ENCODE measurements around the gene C16orf74. TPM values are rescaled to one million over a fixed set of nuclear protein-coding genes. Genes with fewer than 3 reads are reported as not detected.

The C16orf74 gene
- total RNA-seq, 1 donor from 2014 or later: 12.2 TPM

DNA sequence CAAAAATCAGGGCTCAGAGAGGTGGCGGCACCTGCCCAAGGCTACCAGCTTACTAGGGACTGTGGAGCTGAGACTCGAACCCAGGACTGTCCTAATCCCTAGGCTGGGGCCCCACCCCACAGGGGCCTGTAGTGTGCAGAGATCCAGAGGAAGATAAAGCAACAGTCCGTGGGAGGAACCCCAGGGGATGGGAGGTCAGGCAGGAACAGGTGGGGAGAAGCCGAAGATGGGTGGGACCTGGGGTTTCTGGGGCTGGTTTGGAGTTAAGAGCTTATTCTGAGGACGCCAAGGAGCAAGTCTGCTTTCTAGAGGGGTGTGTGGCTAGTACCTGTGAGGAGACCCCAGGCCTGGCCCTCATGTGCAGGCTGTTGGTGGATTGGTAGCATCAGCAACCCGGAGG, 14.9 kb downstream of the C16orf74 start:
- TF ChIP-seq, protein P1, sequence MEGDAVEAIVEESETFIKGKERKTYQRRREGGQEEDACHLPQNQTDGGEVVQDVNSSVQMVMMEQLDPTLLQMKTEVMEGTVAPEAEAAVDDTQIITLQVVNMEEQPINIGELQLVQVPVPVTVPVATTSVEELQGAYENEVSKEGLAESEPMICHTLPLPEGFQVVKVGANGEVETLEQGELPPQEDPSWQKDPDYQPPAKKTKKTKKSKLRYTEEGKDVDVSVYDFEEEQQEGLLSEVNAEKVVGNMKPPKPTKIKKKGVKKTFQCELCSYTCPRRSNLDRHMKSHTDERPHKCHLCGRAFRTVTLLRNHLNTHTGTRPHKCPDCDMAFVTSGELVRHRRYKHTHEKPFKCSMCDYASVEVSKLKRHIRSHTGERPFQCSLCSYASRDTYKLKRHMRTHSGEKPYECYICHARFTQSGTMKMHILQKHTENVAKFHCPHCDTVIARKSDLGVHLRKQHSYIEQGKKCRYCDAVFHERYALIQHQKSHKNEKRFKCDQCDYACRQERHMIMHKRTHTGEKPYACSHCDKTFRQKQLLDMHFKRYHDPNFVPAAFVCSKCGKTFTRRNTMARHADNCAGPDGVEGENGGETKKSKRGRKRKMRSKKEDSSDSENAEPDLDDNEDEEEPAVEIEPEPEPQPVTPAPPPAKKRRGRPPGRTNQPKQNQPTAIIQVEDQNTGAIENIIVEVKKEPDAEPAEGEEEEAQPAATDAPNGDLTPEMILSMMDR (conservative IDR thresholded peaks at IDR 0.05; ENCODE audit: low read depth, low read length): no peak
- H3K4me3 ChIP-seq (ENCODE audit: low read depth, low read length): no peak overlapping the region
- DNase-seq (ENCODE audit: low read depth): no peak

DNA sequence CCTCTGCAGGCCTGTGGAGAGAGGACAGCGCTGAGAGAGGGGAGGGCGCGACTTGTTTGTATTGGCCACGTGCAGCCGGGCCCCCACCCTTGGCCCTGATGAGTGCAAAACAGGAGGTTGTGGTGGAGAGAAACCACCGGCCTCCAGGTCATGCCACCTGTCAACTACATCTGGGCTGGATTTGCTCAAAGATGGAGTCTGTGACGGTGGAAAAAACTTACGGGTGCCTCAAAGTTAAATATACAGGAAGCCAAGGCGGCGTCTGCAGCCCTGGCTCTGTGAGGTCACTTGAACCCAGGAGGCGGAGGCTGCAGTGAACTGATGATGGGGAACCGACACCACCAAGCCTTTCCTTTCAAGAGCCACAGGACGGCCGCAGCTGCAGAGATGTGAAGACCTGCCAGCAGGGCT, 15.7 kb downstream of the C16orf74 start:
- H3K4me3 ChIP-seq (ENCODE audit: low read depth, low read length): no peak overlapping the region
- DNase-seq (ENCODE audit: low read depth): no peak
- TF ChIP-seq, protein P1 (conservative IDR thresholded peaks at IDR 0.05; ENCODE audit: low read depth, low read length): no peak

DNA sequence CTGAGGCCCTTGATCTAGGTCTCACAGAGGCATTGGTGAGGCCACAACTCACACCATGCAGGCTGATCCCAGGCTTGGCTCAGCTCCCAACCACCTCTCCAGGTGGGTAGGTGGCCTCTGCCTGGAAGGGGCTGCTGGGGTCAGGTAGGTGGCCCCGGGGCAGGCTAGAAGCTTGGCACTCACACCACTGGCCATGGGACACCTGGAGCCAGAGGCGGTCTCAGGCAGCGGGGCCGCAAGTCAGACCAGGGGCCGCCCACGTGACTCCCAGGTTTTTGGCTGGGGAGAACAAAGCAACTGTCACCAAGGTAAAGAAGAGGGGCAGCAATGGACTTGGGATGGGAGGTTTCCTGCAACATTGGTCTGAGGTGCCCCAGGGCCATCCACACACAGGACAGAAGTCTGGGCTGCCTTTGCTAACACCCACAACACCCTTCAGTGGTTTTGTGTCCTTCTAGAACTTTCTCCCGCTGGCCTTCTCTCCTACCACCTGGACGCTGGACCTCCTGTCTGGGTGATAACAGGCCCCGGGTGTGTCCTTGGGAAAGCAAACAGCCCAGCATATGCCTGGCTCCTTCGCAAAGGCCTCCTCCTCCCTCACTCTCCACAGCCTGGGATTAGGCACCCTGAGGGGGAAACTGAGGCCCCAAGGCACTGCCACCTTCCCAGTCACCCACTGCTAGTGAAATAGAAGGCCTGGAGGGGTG, 16.4 kb downstream of the C16orf74 start:
- DNase-seq (ENCODE audit: low read depth): no peak
- no peak overlapping the region for H3K4me3 ChIP-seq (ENCODE audit: low read depth, low read length)
- TF ChIP-seq, protein P1 (conservative IDR thresholded peaks at IDR 0.05; ENCODE audit: low read depth, low read length): no peak

DNA sequence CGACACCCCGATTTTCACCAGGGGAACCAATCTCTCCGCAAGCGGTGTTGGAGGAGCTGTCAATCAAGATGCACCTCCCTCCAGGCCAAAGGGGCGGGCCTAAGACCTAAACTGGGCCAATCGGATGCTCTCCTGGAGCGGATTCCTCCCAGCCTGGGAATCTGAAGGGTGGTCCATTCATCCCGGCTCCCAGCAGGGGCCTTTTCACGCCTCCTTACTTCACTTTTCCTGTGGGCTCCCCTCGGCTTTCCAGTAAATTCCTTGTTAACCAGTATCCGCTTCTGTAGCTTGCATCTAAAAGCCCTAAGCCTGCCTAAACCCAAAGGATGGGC, 17.1 kb downstream of the C16orf74 start:
- no peak overlapping the region for H3K4me3 ChIP-seq (ENCODE audit: low read depth, low read length)
- TF ChIP-seq, protein P1 (conservative IDR thresholded peaks at IDR 0.05; ENCODE audit: low read depth, low read length): no peak
- no peak for DNase-seq (ENCODE audit: low read depth)

DNA sequence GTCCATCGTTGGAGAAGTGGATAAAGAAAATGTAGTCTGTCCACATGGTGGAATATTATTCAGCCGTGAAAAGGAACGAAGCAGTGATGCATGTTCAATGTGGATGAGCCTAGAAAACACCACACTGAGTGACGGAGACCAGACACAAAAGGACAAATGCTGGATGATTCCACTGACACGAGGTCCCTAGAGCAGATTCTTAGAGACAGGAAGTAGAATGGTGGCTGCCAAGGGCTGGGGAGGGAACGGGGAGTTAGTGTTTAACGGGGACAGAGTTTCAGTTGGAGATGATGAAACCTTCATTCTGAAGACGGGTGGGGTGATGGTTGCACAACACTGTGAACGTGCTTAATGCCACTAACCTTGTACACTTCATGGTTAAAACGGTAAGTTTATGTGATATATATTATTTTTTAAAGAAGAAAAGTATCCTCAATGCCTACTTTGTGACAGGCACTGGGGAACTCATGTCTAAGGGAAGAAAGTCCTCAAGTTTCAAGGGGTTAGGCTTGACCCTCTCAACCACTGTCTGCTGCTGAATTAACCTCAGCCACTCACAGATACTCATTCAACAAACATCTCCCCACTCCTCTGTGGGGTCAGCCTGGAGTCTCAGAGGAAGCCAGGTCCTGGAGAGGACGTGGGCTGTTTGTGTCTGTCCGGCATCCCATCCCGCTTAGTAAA, 17.6 kb downstream of the C16orf74 start:
- TF ChIP-seq, protein P1 (conservative IDR thresholded peaks at IDR 0.05; ENCODE audit: low read depth, low read length): no peak
- DNase-seq (ENCODE audit: low read depth): no peak
- H3K4me3 ChIP-seq (ENCODE audit: low read depth, low read length): no peak overlapping the region

DNA sequence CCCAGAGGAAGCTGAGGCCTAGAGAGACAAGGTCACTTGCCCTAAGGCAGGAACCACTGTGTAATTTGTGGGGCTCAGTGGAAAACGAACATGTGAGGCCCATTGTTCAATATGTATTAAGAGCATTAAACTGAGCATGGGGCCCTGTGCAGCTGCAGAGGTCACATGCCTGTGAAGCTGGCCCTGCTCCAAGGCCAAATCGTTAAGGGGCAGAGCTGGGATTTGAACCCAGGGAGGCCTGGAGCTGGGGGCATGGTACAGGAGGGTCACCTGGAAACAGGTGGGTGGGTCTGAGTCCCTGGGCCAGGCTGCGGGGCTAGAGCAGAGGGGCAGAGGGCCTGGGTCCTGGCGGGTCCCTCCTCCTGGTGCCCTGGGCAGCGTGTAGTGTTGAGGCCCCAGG, 19.7 kb downstream of the C16orf74 start:
- TF ChIP-seq, protein P1 (conservative IDR thresholded peaks at IDR 0.05; ENCODE audit: low read depth, low read length): no peak
- DNase-seq (ENCODE audit: low read depth): no peak
- H3K4me3 ChIP-seq (ENCODE audit: low read depth, low read length): no peak overlapping the region

DNA sequence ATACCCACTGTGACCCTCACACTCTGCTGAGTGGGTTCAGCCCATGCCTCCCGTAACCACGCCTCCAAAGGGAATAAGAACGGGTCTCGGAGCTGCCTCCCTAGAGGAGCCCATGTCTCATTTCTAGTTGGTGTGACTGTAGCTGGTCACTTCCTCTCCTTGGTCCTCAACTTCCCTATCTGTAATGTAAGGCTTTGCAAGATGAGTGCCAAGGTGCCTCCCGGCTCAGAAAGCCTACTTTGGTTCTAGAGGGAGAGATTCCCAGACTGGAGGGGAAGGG, 20.8 kb downstream of the C16orf74 start:
- no peak overlapping the region for H3K4me3 ChIP-seq (ENCODE audit: low read depth, low read length)
- no peak for DNase-seq (ENCODE audit: low read depth)
- TF ChIP-seq, protein P1 (conservative IDR thresholded peaks at IDR 0.05; ENCODE audit: low read depth, low read length): no peak

Data from epithelial cell of proximal tubule (primary cell).